ENCODE results near the gene UCHL3.
"Not testable (repeated sequence)": the region's sequence is repeated elsewhere in the genome, so short reads cannot be mapped to it uniquely, and the experiment has no call there.

Gene UCHL3

GRCh38 chr13:75549262-75550158, at the start of gene UCHL3:
UCHL3 (plus strand) TSS chr13:75549791; CDS start chr13:75549821, 30 bp downstream.
- DNase-seq (ENCODE audit: low spot score) = peak; percentile 92

- no peak for DNase-seq (ENCODE audit: low spot score)
Observed at GRCh38 chr13:75505327-75505726, 44.3 kb upstream of the UCHL3 start.

GRCh38 chr13:75506018-75506417, 43.6 kb upstream of the UCHL3 start:
- DNase-seq (ENCODE audit: low spot score) = no peak

GRCh38 chr13:75507027-75508001, 42.3 kb upstream of the UCHL3 start:
- DNase-seq (ENCODE audit: low spot score) = no peak

GRCh38 chr13:75508002-75508548, 41.5 kb upstream of the UCHL3 start:
- DNase-seq (ENCODE audit: low spot score) = no peak

- no peak for DNase-seq (ENCODE audit: low spot score)
Observed at GRCh38 chr13:75511051-75511625, 38.5 kb upstream of the UCHL3 start.

GRCh38 chr13:75512253-75512652, 37.3 kb upstream of the UCHL3 start:
- DNase-seq (ENCODE audit: low spot score) = no peak

GRCh38 chr13:75513271-75513670, 36.3 kb upstream of the UCHL3 start:
- no peak for DNase-seq (ENCODE audit: low spot score)

- no peak for DNase-seq (ENCODE audit: low spot score)
Observed at GRCh38 chr13:75514080-75514995, 35.3 kb upstream of the UCHL3 start.

GRCh38 chr13:75518439-75519088, 31.0 kb upstream of the UCHL3 start:
- DNase-seq (ENCODE audit: low spot score) = no peak

- no peak for DNase-seq (ENCODE audit: low spot score)
Observed at GRCh38 chr13:75521956-75522355, 27.6 kb upstream of the UCHL3 start.

GRCh38 chr13:75530549-75530961, 19.0 kb upstream of the UCHL3 start:
- no peak for DNase-seq (ENCODE audit: low spot score)

GRCh38 chr13:75533861-75534260, 15.7 kb upstream of the UCHL3 start:
- no peak for DNase-seq (ENCODE audit: low spot score)

- peak; percentile 83 for DNase-seq (ENCODE audit: low spot score)
Observed at GRCh38 chr13:75537401-75538365, 11.9 kb upstream of the UCHL3 start, which contains the start of gene COMMD6. COMMD6 (minus strand) TSS chr13:75537841; CDS start chr13:75537805, 36 bp downstream.

- DNase-seq (ENCODE audit: low spot score) = no peak
Observed at GRCh38 chr13:75541287-75541686, 8.3 kb upstream of the UCHL3 start.

- DNase-seq (ENCODE audit: low spot score) = no peak
Observed at GRCh38 chr13:75541961-75542360, 7.6 kb upstream of the UCHL3 start.

- DNase-seq (ENCODE audit: low spot score) = peak; percentile 16
Observed at GRCh38 chr13:75544681-75545330, 4.8 kb upstream of the UCHL3 start.

- not testable (repeated sequence) for DNase-seq (ENCODE audit: low spot score)
Observed at GRCh38 chr13:75545386-75545785, 4.2 kb upstream of the UCHL3 start.

Data from HuH-7 (cell line).